Gastrocnemius medialis (tissue), 4 donors: ENCODE data around the gene TMEM132C. TPM values are rescaled to one million over a fixed set of nuclear protein-coding genes. Genes with fewer than 3 reads are reported as not detected.

Experiments
- ATAC-seq, 2 donors: fragments of 150-250 bp; one replicate each; pipeline ENCODE4 v1.9.1; 2016
- DNase-seq, 2 donors: peaks; one replicate each; pipeline ENCODE4 v3.0.0-alpha.2; 2019
- H3K27ac ChIP-seq, 4 donors: fragments of 200-600 bp; sonication (generic); 1 replicate in 1 of 4; 2 replicates in 3 of 4; pipeline ENCODE4 v1.5.1; 2016 to 2018; ENCODE audit warnings: mild to moderate bottlenecking in 2 of 4, moderate library complexity in 1 of 4
- H3K27me3 ChIP-seq, 3 donors: fragments of 200-600 bp; sonication (generic) in 2 of 3; 1 replicate in 1 of 3; 2 replicates in 2 of 3; pipeline versions ENCODE4 v1.5.1 to v1.6.0; 2016 to 2019; ENCODE audit warnings: mild to moderate bottlenecking in 1 of 3, moderate library complexity in 1 of 3
- H3K36me3 ChIP-seq, 2 donors: fragments of 200-600 bp; sonication (generic) in 1 of 2; one replicate each; pipeline ENCODE4 v1.5.1; 2017 to 2018
- H3K4me1 ChIP-seq, 2 donors: fragments of 200-600 bp; sonication (generic) in 1 of 2; one replicate each; pipeline ENCODE4 v1.5.1; 2016 to 2017; ENCODE audit warnings: mild to moderate bottlenecking in 2 of 2
- H3K4me3 ChIP-seq, 4 donors: fragments of 200-600 bp; sonication (generic) in 3 of 4; 1 replicate in 1 of 4; 2 replicates in 3 of 4; pipeline ENCODE4 v1.5.1; 2016 to 2019; ENCODE audit warnings: mild to moderate bottlenecking in 2 of 4
- H3K9me3 ChIP-seq, 3 donors: fragments of 200-600 bp; sonication (generic) in 2 of 3; 1 replicate in 1 of 3; 2 replicates in 2 of 3; pipeline ENCODE4 v1.5.1; 2016 to 2019
- POLR2A ChIP-seq, 2 donors: fragments of 450-650 bp; IDR thresholded peaks; one replicate each; pipeline ENCODE4 v1.6.1; 2017; ENCODE audit warnings: antibody characterized with exemption in 2 of 2, mild to moderate bottlenecking in 2 of 2, moderate library complexity in 2 of 2
- in situ Hi-C, 4 donors: fragments of 200-750 bp; cut with MboI; loops; one replicate each; pipeline versions ENCODE4 v1.15.0 to v1.8.0; 2017; ENCODE audit warnings: low sequenced_read_pairs in 4 of 4
- intact Hi-C: fragments of 100-400 bp; cut with DNase I; formaldehyde crosslinking; loops from one replicate; pipeline ENCODE4 v1.15.1; 2023; ENCODE audit warnings: low total_unique reads
- total RNA-seq, 4 donors: library from RNA; depleted of rRNA; stranded (reverse); fragments of >200 nt; gene quantifications; one replicate each; pipeline versions ENCODE4 v1.1.0 to v1.2.3, GENCODE V29; 2016
- TF ChIP-seq, protein P1 (sequence below), 5 experiments: fragments of 450-650 bp in 3 of 5; fragments of 200-600 bp in 2 of 5; sonication (generic) in 2 of 5; IDR thresholded peaks in 4 of 5; conservative IDR thresholded peaks in 1 of 5; 1 replicate in 4 of 5; 2 replicates in 1 of 5; pipeline ENCODE4 v1.5.1; 2016 to 2019; ENCODE audit warnings: antibody characterized with exemption in 5 of 5, mild to moderate bottlenecking in 3 of 5, moderate library complexity in 3 of 5

The TMEM132C gene
- total RNA-seq, 4 donors from 2014 or later: 0.24 to 0.82 (median 0.68) TPM

DNA sequence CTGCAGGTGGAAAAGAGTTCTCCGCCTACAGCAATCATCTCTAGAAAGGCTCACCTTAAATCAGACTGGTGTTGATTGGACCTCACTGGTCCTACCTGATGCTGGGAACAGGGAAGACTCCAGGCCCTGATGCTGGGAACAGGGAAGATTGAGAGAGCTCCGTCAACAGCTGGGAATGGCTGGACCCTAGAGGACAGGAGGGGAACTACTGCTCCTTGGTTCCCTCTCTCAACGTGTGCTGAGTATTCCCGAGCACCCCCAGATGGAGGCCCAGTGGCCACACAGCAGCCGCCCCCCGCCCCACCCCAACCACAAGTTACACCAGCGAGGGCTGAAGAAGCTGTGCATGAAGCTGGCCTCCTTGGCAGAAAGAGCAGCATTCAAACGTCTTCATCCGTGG lies 316.5 kb downstream of the TMEM132C start:
- no peak for TF ChIP-seq POLR2A (IDR thresholded peaks at IDR 0.05)
- TF ChIP-seq, protein P1, sequence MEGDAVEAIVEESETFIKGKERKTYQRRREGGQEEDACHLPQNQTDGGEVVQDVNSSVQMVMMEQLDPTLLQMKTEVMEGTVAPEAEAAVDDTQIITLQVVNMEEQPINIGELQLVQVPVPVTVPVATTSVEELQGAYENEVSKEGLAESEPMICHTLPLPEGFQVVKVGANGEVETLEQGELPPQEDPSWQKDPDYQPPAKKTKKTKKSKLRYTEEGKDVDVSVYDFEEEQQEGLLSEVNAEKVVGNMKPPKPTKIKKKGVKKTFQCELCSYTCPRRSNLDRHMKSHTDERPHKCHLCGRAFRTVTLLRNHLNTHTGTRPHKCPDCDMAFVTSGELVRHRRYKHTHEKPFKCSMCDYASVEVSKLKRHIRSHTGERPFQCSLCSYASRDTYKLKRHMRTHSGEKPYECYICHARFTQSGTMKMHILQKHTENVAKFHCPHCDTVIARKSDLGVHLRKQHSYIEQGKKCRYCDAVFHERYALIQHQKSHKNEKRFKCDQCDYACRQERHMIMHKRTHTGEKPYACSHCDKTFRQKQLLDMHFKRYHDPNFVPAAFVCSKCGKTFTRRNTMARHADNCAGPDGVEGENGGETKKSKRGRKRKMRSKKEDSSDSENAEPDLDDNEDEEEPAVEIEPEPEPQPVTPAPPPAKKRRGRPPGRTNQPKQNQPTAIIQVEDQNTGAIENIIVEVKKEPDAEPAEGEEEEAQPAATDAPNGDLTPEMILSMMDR (IDR thresholded peaks at IDR 0.05 in 4 of 5, conservative IDR thresholded peaks at IDR 0.05 in 1 of 5): no peak
- DNase-seq (no peak), ATAC-seq (no peak)
- H3K27ac ChIP-seq: no peak overlapping the region
- H3K9me3 ChIP-seq: no peaks in the 10 kb centered on the region
- no peaks in the 10 kb centered on the region for H3K27me3 ChIP-seq
- no peaks in the 10 kb centered on the region for H3K36me3 ChIP-seq
- no peaks in the 10 kb centered on the region for H3K4me1 ChIP-seq
- H3K4me3 ChIP-seq: no peak overlapping the region
- in situ Hi-C loops (no loop called here), intact Hi-C loops (no loop called here)

- intact Hi-C loops (no loop called here), in situ Hi-C loops (no loop called here)
- TF ChIP-seq POLR2A (IDR thresholded peaks at IDR 0.05): no peak
- H3K27me3 ChIP-seq: no peaks in the 10 kb centered on the region
- ATAC-seq (no peak), DNase-seq (no peak)
- no peak overlapping the region for H3K27ac ChIP-seq
- H3K4me1 ChIP-seq: no peaks in the 10 kb centered on the region
- no peak overlapping the region for H3K4me3 ChIP-seq
- no peaks in the 10 kb centered on the region for H3K9me3 ChIP-seq
- no peaks in the 10 kb centered on the region for H3K36me3 ChIP-seq
These were observed 319.6 kb downstream of the TMEM132C start for GRCh38 chr12:128586451-128587029.

- TF ChIP-seq, protein P1 (IDR thresholded peaks at IDR 0.05 in 4 of 5, conservative IDR thresholded peaks at IDR 0.05 in 1 of 5): no peak
- no peak for TF ChIP-seq POLR2A (IDR thresholded peaks at IDR 0.05)
- no peak for ATAC-seq
- Histone ChIP-seq H3K4me3 (no peak overlapping the region), H3K27ac (no peak overlapping the region), H3K27me3 (no peaks in the 10 kb centered on the region), H3K9me3 (no peaks in the 10 kb centered on the region), H3K4me1 (no peaks in the 10 kb centered on the region), H3K36me3 (no peaks in the 10 kb centered on the region)
- intact Hi-C loops: no loop called here
- DNase-seq: no peak
- in situ Hi-C loops: no loop called here
These were observed 320.9 kb downstream of the TMEM132C start for GRCh38 chr12:128587918-128588317.

GRCh38 chr12:128592220-128592744 lies 325.3 kb downstream of the TMEM132C start:
- ATAC-seq (no peak), DNase-seq (no peak)
- Histone ChIP-seq H3K4me3 (no peak overlapping the region), H3K27ac (no peak overlapping the region), H3K9me3 (no peaks in the 10 kb centered on the region), H3K27me3 (no peaks in the 10 kb centered on the region), H3K36me3 (no peaks in the 10 kb centered on the region), H3K4me1 (no peaks in the 10 kb centered on the region)
- intact Hi-C loops: no loop called here
- in situ Hi-C loops: no loop called here
- TF ChIP-seq POLR2A (IDR thresholded peaks at IDR 0.05): no peak
- TF ChIP-seq, protein P1 (IDR thresholded peaks at IDR 0.05 in 4 of 5, conservative IDR thresholded peaks at IDR 0.05 in 1 of 5): no peak

DNA sequence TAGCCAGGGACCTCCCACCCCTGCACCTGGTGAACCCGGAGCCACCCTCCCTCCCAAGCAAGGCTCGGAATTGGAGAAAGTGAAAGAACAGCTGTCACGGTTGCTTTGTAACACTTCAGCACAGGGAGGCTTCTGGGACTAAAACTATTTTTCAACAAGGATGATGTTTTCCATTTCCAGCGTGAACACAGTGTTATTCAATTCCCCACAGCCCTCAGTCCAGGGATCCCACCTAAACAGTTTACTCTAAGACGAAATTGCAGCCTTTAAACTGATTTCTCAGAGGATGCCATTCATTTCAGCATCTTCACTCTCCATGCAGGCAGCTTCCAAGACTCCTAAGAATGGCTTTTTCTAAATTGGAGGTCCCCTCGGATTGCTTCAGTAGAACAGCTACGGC lies 327.6 kb downstream of the TMEM132C start:
- no peak overlapping the region for H3K4me3 ChIP-seq
- no peaks in the 10 kb centered on the region for H3K4me1 ChIP-seq
- H3K36me3 ChIP-seq: no peaks in the 10 kb centered on the region
- TF ChIP-seq POLR2A (IDR thresholded peaks at IDR 0.05): no peak
- TF ChIP-seq, protein P1 (IDR thresholded peaks at IDR 0.05 in 4 of 5, conservative IDR thresholded peaks at IDR 0.05 in 1 of 5): no peak
- H3K27ac ChIP-seq: no peak overlapping the region
- intact Hi-C loops: no loop called here
- in situ Hi-C loops: no loop called here
- ATAC-seq (no peak), DNase-seq (no peak)
- no peaks in the 10 kb centered on the region for H3K27me3 ChIP-seq
- H3K9me3 ChIP-seq: no peaks in the 10 kb centered on the region
